GM18867 (cell line): Measurements from ENCODE around the gene SRSF2.
"Not testable (repeated sequence)": the region's sequence is repeated elsewhere in the genome, so short reads cannot be mapped to it uniquely, and the experiment has no call there.

Experiments
- ATAC-seq: cut with Tn5 transposase; IDR thresholded peaks from one replicate; pipeline ENCODE4 v1.9.1; 2021; ENCODE audit warnings: mild to moderate bottlenecking, moderate library complexity; ENCODE audit not compliant: unreplicated experiment

The SRSF2 gene

DNA sequence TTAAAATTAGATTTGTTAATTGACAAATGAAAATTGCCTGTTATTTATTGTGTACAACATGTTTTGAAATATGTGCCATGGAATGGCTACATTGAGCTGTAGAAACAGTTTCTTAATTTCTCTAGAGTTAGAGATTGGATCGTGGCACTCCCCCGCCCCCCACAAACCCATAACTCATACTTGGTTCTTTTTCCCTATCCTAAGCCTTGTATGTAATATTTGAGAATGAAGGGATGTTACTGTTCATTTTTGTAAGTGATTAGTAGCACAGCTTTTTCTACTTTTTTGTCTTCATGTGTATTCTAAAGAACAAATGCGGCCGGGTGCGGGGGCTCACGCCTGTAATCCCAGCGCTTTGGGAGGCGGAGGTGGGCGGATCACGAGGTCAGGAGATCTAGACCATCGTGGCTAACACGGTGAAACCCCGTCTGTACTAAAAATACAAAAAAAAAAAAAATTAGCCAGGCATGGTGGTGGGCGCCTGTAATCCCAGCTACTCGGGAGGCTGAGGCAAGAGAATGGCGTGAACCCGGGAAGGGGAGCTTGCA, 2.5 kb upstream of the SRSF2 start:
- not testable (repeated sequence) for ATAC-seq

DNA sequence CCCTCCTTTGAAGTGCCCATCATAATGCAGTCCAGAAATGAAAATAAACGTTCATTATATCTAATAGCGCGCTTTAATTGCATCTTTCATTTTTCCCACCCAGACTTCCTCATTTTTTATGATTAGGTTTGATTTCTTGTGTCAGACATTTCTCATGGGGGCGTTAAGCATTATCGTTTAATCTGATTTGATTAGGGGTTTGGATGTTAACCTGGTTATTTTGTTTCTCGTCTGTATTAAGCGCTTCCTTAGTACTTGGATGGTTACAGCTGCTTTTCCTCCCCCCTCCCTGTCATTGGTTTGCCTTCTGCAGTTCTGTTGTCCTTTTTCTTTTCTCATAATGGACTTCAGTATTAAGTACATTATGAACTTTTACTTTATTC, 1.3 kb upstream of the SRSF2 start:
- ATAC-seq, result no peak

DNA sequence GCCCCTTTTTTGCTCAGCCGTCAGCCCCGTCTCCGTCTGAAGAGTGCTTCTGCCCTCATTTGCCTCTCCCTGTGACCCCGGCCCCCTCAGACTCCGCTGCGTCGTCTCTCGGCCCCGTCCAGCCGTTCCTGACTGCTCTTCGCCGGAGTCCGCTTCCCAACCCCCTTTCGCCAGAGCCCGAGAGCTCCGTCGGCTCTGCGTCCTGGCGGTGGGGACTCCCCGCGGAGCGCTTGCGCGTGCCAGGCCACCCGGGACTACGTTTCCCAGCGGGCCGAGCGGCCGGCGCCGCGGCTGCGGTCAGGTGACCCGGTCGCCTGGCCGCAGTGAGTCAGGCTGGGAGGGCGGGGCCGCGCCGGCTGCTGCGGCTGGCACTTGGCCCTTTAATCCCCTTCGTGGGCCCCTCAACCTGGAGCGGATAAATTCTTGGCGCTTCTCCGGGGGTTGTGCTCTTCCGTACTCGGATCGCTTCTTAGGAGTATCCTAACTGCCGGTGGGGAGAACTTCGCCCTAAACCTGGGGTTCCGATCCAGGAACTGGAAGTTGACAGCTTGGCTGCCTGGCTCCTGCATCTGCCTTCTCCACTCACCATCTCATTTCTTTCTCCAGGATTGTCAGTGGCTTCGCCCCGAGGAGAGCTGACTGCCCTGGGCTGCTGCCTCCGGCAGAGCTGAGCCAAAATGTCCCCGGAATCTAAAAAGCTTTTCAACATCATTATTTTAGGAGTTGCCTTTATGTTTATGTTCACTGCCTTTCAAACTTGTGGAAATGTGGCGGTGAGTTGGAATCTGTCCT, 741 bp upstream of the SRSF2 start, which contains the start of gene MFSD11:
Gene MFSD11 (plus strand): TSS at position 444 of the 792 bp plus-strand sequence. CDS start 234 bp downstream, at position 678.
- peak; percentile 57 for ATAC-seq

DNA sequence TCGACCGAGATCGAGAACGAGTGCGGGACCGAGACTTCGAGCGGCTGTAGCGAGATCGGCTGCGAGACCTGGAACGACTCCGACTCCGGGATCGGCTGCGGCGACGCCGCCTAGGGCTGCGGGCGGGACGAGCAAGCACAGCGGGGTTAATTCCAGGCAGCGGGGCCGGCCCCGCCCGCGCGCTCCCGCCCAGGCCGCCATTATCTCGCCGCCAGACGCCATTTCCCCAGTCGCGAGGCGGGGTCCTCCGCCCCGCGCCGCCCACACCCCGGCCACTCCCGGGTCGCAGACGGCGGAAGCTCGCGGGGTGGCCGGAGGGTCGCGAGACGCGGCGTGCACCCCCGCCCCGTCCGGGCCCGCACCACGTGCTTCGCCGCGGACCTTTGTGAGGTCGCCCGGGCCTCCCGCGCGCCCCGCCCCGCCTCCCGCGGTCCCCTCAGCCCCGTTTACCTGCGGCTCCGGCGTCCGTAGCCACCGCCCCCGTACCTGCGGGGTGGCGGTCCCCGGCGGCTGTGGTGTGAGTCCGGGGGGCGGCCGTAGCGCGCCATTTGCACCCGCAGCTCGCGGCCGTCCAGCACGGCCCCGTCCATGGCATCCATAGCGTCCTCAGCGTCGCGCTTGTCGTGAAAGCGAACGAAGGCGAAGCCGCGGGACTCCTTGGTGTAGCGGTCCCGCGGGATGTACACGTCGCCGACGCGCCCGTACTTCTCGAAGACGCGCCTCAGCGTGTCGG, 616 bp downstream of the SRSF2 start:
- ATAC-seq, result peak; percentile 18

DNA sequence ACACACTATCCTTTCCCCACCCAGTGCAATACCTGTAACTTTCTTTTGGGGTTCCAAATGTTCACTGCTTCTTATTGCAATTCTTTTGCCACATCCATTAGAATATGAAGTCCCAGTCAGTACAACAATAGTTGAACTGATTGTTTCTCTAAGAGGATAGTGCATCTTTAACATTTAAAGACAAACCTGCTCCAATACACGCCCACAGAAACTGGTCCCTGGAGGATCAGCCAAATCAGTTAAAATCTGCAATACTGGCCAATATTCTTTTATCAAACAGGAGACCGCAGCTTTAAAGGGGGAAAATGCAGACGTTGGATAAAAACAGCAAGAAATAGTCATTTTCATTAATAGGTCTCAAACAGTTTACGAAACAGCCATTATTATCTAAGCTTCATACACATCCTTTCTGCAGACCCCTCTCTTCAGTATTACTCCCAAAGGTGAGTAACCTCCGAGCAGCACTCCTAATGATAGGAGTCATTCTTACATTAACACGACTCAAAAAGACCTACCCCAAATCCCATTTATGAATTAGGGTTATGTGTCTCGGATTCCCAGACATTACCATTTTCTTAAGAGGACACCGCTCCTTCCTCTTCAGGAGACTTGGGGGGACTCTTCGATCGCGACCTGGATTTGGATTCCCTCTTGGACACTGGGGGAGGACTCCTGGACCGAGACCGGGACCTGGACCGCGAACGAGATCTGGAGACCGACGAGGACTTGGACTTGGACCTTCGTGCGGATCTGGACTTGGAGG, 1.4 kb downstream of the SRSF2 start:
- no peak for ATAC-seq

DNA sequence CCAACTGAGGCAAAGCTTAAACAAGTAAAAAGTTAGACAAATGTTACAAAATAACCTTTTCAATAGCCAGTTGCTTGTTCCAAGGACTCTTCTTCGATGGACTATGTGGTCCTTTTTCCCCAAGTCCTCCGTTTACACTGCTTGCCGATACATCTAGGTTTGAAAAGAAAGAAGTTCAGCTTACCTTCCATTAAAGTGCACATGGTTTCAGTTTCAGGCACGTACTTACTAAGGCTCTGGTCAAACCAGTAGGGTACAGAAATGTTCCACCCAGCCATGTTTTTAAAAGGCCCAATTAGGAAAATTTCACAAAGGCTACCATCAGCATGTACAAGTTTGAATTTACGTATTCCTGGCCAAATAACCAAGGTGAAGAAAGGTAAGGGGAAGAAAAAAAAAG, 2.1 kb downstream of the SRSF2 start:
- ATAC-seq, result no peak

DNA sequence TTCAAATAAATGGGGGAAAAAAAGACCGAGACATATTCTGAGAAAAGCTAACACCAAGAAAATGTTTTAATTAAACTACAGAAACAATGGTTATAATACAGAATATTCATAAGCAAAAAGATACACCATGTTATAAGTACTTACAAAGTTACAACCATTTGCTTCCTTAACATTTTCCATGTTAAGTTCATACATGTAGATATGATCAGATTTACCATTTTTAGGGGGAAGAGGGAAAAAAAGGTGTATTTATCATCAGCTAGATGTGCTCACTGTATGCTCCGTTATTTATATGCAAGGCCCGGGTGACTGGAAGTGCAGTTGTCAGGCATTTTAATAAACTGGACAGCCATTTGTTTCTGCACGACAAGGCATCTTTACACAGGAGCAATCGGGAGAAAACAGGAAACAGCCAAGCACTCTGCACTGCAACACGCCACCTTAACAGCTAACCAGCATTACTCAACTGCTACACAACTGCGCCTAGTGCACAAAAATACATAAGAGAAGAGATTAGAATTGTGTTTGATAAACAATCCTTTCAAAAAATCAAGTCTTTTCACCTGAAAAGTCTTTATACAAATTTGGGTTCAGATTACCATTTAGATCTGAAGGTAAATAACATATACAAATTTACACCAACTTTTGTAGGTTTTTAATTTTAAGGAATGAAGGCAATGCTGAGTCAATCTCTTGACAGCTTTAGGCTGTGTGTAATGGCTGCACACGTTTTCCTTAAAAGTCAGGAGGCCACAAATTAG, 2.9 kb downstream of the SRSF2 start:
- ATAC-seq, result no peak

DNA sequence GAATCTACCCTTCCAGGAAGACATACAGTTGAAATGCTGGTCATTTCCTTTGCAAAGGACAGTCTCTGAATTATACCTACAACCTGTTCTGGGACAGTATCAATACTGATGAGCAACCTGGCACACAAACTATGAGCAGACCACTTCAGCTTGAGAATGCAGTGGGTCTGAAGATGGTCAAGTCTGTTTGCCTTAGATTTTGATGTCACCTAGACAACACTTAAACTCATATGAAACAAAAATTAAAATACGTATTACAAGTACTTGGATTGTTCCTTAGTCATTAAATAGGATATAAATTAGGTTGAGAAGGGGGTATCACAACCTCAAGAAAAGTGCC, 3.5 kb downstream of the SRSF2 start:
- ATAC-seq, result no peak

DNA sequence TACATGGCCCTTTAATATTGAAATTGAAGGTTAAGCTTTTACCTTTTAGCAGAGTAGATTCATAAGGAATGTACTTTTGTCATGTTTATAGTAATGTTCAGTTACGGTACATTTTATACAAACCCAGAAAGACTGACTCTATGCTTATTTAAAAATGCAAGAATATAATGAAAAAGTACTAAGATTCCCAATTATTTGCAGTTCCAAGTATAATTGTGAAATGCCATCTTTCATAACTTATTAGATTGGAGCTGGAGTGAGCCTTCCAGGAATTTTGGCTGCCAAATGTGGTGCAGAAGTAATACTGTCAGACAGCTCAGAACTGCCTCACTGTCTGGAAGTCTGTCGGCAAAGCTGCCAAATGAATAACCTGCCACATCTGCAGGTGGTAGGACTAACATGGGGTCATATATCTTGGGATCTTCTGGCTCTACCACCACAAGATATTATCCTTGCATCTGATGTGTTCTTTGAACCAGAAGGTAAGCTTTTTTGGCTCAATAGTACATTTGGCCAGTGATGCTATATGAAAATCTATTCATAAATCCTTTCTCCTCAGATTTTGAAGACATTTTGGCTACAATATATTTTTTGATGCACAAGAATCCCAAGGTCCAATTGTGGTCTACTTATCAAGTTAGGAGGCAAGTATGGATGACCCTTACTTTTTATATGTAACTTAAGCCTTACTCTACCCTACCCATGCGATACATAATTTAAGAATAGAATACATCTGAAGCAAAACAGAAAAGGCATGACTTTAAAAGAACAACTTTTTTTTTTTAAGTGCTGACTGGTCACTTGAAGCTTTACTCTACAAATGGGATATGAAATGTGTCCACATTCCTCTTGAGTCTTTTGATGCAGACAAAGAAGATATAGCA, 4.2 kb downstream of the SRSF2 start:
- ATAC-seq, result no peak

DNA sequence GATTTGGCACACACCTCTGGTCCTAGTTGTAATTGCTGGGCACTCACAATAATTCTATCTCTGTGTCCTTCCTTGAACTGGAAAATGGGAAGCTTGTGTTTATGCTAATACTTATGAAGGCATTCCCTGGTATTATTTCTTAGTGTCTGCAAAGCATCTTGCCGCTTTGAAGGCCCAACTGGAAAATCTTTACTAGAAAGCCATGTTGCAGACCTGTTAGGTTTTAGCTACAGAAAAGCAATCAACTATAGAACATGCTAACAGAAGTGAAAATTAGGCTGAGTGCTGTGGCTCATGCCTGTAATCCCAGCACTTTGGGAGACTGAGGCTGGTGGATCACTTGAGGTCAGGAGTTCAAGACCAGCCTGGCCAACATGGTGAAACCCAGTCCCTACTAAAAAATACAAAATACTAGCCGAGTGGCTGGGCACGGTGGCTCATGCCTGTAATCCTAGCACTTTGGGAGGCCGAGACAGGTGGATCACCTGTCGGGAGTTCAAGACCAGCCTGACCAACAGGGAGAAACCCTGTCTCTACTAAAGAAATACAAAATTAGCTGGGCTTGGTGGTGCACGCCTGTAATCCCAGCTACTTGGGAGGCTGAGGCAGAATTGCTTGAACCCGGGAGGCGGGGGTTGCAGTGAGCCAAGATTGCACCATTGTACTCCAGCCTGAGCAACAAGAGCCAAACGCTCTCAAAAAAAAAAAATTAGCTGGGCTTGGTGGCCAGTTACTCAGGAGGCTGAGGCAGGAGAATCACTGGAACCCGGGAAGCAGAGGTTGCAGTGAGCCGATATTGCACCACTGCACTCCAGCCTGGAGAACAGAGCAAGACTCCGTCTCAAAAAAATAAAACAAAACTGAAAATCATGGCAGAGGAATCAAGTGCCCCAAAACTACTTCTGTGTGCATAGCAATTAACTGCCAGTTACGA, 5.1 kb downstream of the SRSF2 start:
- ATAC-seq, result not testable (repeated sequence)

DNA sequence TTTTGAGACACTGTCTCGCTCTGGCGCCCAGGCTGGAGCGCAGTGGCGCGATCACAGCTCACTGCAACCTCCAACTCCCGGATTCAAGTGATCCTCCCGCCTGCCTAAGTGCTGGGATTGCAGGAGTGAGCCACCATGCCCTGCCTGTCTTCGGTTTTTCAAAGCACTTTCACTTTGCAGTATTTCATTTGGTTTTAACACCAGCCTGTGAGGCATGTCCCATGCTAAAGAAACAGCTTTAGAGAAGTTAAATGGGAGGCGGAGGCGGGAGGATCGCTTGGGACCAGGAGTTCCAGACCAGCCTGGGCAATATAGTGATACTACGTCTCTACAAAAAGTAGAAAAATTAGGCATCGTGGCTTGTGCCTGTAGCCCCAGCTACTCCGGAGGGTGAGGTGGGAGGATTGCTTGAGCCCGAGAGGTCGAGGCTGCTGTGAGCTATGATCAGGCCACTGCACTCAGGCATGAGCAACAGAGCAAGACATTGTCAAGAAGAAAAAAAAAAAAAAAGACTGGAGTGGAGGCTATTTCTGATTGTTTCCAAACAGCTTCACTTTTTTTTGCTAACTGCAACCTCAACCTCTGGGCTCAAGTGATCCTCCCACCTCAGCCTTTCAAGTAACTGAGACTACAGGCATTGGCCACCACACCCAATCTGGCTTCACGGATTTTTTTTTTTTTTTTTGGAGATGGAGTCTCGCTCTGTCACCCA, 9.2 kb downstream of the SRSF2 start:
- no peak for ATAC-seq

DNA sequence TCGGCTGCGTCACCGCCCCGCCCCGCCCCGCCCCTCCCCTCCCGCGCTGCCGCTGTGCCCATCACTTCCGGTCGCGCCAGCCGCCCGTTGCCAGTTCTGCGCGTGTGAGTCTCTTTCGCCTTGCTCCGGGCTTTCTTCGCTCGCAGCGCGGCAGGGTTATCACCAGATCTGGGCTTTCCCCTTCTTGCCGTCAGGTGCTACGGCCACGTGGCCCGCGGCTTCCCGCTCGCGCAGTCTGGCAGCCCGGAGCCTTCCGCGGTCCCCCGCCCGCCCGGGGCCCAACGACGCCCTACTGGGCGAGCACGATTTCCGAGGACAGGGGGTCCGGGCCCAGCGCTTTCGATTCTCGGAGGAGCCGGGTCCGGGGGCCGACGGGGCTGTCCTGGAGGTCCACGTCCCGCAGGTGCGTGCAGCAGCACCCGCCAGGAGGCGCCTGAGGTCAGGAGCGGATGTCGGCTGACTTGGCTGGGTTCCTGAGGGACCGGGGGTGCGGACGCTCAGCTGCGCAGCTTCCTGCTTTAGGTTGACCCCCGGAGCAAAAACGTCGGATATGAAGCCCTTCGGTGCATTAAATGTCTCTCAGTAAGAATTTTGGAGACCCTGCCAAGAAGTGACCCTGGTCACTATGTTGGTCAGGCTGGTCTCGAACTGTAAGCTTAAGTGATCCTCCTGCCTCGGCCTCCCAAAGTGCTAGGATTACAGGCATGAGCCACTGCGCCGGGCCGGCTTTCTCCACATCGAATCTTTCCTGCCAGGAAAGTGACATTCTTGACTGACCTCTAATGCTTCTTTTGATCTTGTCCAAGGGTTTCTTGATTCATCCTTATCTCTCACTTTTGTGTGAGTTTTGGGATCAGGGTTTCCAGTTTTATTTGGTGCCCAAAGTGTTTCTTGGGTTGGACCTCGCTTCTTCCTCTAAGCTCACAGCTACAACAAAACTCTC, 10.1 kb downstream of the SRSF2 start, which contains the start of gene METTL23:
Gene METTL23 (plus strand): TSS at position 64 of the 943 bp plus-strand sequence. CDS start 2,872 bp downstream, outside the sequence.
- peak; percentile 47 for ATAC-seq

DNA sequence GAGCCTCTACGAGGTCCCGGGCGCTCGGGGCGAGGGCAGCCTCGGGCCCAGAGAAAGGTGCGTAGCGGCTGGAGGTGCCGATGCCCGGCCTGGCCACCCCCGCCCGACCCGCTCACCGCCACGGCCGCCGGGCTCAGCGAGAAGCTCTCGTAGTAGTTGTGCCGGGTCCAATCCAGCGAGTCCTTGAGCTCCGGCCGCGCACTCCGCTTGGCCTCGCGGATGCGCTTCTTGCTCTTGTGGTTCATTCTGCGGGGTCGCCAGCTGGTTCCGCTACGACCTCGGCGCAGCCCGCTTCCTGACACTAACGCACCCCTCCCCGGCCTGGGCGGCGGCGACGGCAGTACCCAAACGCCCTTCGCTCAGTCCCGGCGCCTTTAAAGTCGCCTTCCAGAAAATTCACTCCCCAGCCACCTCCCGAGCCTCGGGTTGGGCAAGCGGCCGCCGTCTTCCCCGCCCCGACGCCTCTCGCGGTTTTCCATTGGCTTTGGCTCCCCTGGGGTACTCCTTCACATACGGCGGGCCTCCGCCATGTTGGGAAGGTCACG, 10.8 kb downstream of the SRSF2 start, which contains the start of gene JMJD6:
Gene JMJD6 (minus strand): TSS at position 376 of the 545 bp plus-strand sequence. CDS start 131 bp downstream, at position 245.
- ATAC-seq, result peak; percentile 70

DNA sequence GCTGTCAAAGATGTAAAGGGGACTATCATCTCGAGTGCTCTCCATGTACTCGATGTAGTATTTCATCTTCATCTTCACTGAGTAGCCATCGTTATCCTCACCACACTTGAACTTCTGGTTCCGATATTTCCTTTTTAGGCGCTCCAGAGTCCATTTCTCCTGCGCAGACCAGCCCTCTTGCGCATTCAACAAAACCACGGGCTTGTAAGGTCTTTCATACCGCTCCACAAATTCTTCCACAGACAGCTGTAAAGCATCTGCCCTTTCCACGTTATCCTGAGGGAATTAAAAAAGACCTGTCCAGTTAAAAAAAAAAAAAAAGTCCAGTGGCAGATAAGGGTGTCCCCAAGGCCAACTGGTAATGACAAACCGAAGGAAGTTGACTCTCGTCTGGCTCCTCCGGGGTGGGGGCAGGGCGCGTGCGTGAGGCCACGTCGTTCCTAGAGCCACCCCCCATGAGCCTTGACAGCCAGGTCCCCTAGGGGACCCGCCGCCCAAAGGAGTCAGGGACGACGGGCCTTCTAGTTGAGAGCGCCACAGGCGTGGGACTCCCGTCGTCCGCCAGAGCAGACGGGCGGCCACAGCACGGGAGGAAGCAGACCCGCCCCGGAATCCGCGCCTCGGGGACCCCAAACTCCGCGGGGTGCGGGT, 11.4 kb downstream of the SRSF2 start:
- peak; percentile 23 for ATAC-seq

DNA sequence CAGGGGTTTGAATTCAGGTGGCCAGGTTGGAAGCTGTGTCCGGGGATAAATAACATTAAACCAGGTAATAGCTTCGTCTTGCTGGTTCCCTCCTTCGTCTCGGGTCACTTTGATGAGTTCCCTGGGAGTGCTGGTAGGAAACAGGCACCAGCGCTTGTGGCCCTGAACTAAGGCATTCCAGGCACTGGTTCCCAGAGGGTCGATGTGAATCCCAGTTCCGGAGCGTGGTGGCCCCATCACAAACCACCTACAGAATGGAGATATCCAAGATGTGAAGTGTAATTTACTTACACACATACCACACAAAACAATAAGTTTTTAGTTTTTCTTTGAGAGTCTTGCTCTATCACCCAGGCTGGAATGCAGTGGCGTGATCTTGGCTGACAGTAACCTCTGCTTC, 13.3 kb downstream of the SRSF2 start:
- no peak for ATAC-seq

DNA sequence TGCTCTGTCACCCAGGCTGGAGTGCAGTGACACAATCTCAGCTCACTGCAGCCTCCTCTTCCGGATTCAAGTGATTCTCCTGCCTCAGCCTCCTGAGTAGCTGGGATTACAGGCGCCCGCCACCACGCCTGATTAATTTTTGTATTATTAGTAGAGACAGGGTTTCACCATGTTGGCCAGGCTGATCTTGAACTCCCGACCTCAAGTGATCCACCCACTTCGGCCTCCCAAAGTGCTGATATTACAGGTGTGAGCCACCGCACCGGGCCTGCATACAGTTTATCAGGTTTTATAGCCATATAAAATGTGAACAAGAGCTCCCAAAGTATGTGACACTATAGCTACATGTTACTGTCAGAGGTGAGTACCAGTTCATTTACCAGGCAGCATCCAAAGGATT, 14.2 kb downstream of the SRSF2 start:
- not testable (repeated sequence) for ATAC-seq
